WERI-Rb-1 (cell line): ENCODE results near the gene PPIF.

Experiments used
- DNase-seq: peaks from one replicate; pipeline ENCODE4 v3.0.0-alpha.2; 2020
- H3K27ac ChIP-seq: fragments of 250-450 bp; sonication (Bioruptor Pico); 2 replicates; pipeline ENCODE4 v1.5.1; 2020; ENCODE audit warnings: mild to moderate bottlenecking, moderate library complexity
- H3K27me3 ChIP-seq: fragments of 250-450 bp; sonication (Bioruptor Pico); 2 replicates; pipeline ENCODE4 v1.5.1; 2021; ENCODE audit warnings: mild to moderate bottlenecking, low read depth, moderate library complexity; ENCODE audit not compliant: insufficient read depth, severe bottlenecking
- H3K36me3 ChIP-seq: fragments of 250-450 bp; sonication (Bioruptor Pico); 2 replicates; pipeline ENCODE4 v1.5.1; 2020; ENCODE audit warnings: mild to moderate bottlenecking, moderate library complexity
- H3K4me3 ChIP-seq: 2 replicates; pipeline ENCODE4 v1.5.1; 2011; ENCODE audit warnings: low read depth, mild to moderate bottlenecking, control low read depth, low read length
- H3K9me3 ChIP-seq: fragments of 250-450 bp; sonication (Bioruptor Pico); 2 replicates; pipeline ENCODE4 v1.5.1; 2021; ENCODE audit warnings: mild to moderate bottlenecking, moderate library complexity; ENCODE audit not compliant: severe bottlenecking
- CTCF ChIP-seq: IDR thresholded peaks from 2 replicates; pipeline ENCODE4 v1.5.1; 2011; ENCODE audit warnings: low read depth, mild to moderate bottlenecking, control low read depth, inconsistent platforms, low read length

PPIF gene

GRCh38 chr10:79312601-79313187, 34.6 kb upstream of the PPIF start:
- no peak overlapping the region for H3K4me3 ChIP-seq
- no peak for DNase-seq
- peaks cover 41% of the 10 kb centered on the region for H3K36me3 ChIP-seq
- TF ChIP-seq CTCF = no peak
- no peak overlapping the region for H3K27ac ChIP-seq
- no peaks in the 10 kb centered on the region for H3K9me3 ChIP-seq
- H3K27me3 ChIP-seq = no peaks in the 10 kb centered on the region

GRCh38 chr10:79313320-79313719, 33.9 kb upstream of the PPIF start:
- Histone ChIP-seq H3K4me3 (no peak overlapping the region), H3K9me3 (no peaks in the 10 kb centered on the region), H3K36me3 (peaks cover 35% of the 10 kb centered on the region), H3K27me3 (no peaks in the 10 kb centered on the region), H3K27ac (no peak overlapping the region)
- no peak for DNase-seq
- TF ChIP-seq CTCF = no peak

- H3K27me3 ChIP-seq = no peaks in the 10 kb centered on the region
- H3K36me3 ChIP-seq = peaks cover 28% of the 10 kb centered on the region
- no peak overlapping the region for H3K27ac ChIP-seq
- no peak for TF ChIP-seq CTCF
- no peak overlapping the region for H3K4me3 ChIP-seq
- H3K9me3 ChIP-seq = no peaks in the 10 kb centered on the region
- DNase-seq = no peak
Observed at GRCh38 chr10:79313911-79314439, 33.3 kb upstream of the PPIF start.

- Histone ChIP-seq H3K36me3 (peaks cover 22% of the 10 kb centered on the region), H3K9me3 (no peaks in the 10 kb centered on the region), H3K27ac (no peak overlapping the region), H3K27me3 (no peaks in the 10 kb centered on the region), H3K4me3 (no peak overlapping the region)
- no peak for TF ChIP-seq CTCF
- no peak for DNase-seq
Observed at GRCh38 chr10:79314761-79315601, 32.3 kb upstream of the PPIF start.

- H3K27ac ChIP-seq = no peak overlapping the region
- no peak for TF ChIP-seq CTCF
- peaks cover 18% of the 10 kb centered on the region for H3K36me3 ChIP-seq
- H3K27me3 ChIP-seq = no peaks in the 10 kb centered on the region
- H3K4me3 ChIP-seq = no peak overlapping the region
- no peak for DNase-seq
- no peaks in the 10 kb centered on the region for H3K9me3 ChIP-seq
Observed at GRCh38 chr10:79315602-79315920, 31.7 kb upstream of the PPIF start.
